ENCODE results near the gene RIOX2.

RIOX2 gene

GRCh38 chr3:97999994-98000393 is 27.8 kb upstream of the RIOX2 start:
- Histone ChIP-seq H3K36me3 (replicated peaks; ENCODE audit: insufficient read depth, low read length) (no peaks in the 10 kb centered on the region), H3K9ac (ENCODE audit: low read length) (no peak overlapping the region), H3K4me2 (ENCODE audit: low read depth, low read length) (no peak overlapping the region), H4K20me1 (ENCODE audit: insufficient read depth, low read length) (no peaks in the 10 kb centered on the region), H3K4me3 (ENCODE audit: low read length) (no peak overlapping the region), H3K4me1 (ENCODE audit: low read length) (peaks cover 19% of the 10 kb centered on the region), H3K9me3 (replicated peaks; ENCODE audit: insufficient read depth, low read length) (no peaks in the 10 kb centered on the region), H3K27me3 (replicated peaks; ENCODE audit: insufficient read depth, low read length) (no peaks in the 10 kb centered on the region), H2AFZ (ENCODE audit: low read length) (no peak overlapping the region), H3F3A (ENCODE audit: insufficient read depth, low read length) (peaks cover 2% of the 10 kb centered on the region; the same call in 1 of the 2 replicates), H3K27ac (ENCODE audit: low read length) (no peak overlapping the region), H3K79me2 (ENCODE audit: low read length) (no peaks in the 10 kb centered on the region), H3K9me2 (replicated peaks; ENCODE audit: insufficient read depth, low read length) (no peaks in the 10 kb centered on the region)
- no peak for DNase-seq
- TF ChIP-seq, protein P1, sequence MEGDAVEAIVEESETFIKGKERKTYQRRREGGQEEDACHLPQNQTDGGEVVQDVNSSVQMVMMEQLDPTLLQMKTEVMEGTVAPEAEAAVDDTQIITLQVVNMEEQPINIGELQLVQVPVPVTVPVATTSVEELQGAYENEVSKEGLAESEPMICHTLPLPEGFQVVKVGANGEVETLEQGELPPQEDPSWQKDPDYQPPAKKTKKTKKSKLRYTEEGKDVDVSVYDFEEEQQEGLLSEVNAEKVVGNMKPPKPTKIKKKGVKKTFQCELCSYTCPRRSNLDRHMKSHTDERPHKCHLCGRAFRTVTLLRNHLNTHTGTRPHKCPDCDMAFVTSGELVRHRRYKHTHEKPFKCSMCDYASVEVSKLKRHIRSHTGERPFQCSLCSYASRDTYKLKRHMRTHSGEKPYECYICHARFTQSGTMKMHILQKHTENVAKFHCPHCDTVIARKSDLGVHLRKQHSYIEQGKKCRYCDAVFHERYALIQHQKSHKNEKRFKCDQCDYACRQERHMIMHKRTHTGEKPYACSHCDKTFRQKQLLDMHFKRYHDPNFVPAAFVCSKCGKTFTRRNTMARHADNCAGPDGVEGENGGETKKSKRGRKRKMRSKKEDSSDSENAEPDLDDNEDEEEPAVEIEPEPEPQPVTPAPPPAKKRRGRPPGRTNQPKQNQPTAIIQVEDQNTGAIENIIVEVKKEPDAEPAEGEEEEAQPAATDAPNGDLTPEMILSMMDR (IDR thresholded peaks at IDR 0.05; ENCODE audit: low read length), result no peak

DNA sequence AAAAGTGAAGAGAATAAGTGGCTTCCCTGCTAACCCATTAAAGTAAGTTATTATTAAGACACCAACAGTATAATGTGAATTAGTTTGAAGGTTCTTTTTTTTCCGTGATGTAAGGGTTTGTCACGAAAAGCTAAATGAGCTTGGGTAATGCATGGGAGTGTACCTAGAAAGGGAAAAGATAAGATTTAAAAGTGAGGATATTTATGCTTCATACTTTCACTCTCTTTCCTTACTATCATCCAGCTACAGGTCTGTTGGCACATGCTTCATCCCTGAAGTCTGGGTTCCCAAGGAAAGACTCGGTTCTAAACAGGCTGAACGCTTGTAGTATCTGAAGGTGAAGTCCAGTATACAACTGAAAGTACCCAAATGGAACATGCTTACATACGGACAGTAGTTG is 26.9 kb upstream of the RIOX2 start:
- Histone ChIP-seq H3K4me2 (ENCODE audit: low read depth, low read length) (no peak overlapping the region), H3K4me3 (ENCODE audit: low read length) (no peak overlapping the region), H3K27me3 (replicated peaks; ENCODE audit: insufficient read depth, low read length) (no peaks in the 10 kb centered on the region), H3K9me2 (replicated peaks; ENCODE audit: insufficient read depth, low read length) (no peaks in the 10 kb centered on the region), H3K27ac (ENCODE audit: low read length) (no peak overlapping the region), H3K9ac (ENCODE audit: low read length) (no peak overlapping the region), H3K36me3 (replicated peaks; ENCODE audit: insufficient read depth, low read length) (no peaks in the 10 kb centered on the region), H2AFZ (ENCODE audit: low read length) (no peak overlapping the region), H3K4me1 (ENCODE audit: low read length) (peaks cover 18% of the 10 kb centered on the region), H3F3A (ENCODE audit: insufficient read depth, low read length) (peaks cover 2% of the 10 kb centered on the region; the same call in 1 of the 2 replicates), H4K20me1 (ENCODE audit: insufficient read depth, low read length) (no peaks in the 10 kb centered on the region), H3K9me3 (replicated peaks; ENCODE audit: insufficient read depth, low read length) (no peaks in the 10 kb centered on the region), H3K79me2 (ENCODE audit: low read length) (no peaks in the 10 kb centered on the region)
- TF ChIP-seq EZH2 (optimal IDR thresholded peaks at IDR 0.05; ENCODE audit: low read depth, low read length), result no peak
- TF ChIP-seq EZH2phosphoT487 (IDR thresholded peaks at IDR 0.05; ENCODE audit: low read length), result no peak
- TF ChIP-seq, protein P1 (IDR thresholded peaks at IDR 0.05; ENCODE audit: low read length), result no peak
- no peak for DNase-seq

- no peak overlapping the region for H3K4me2 ChIP-seq (ENCODE audit: low read depth, low read length)
- H3K27me3 ChIP-seq (replicated peaks; ENCODE audit: insufficient read depth, low read length), result no peaks in the 10 kb centered on the region
- H3K9ac ChIP-seq (ENCODE audit: low read length), result no peak overlapping the region
- H3K36me3 ChIP-seq (replicated peaks; ENCODE audit: insufficient read depth, low read length), result no peaks in the 10 kb centered on the region
- no peak overlapping the region for H3K4me3 ChIP-seq (ENCODE audit: low read length)
- no peak overlapping the region for H3K27ac ChIP-seq (ENCODE audit: low read length)
- no peaks in the 10 kb centered on the region for H3F3A ChIP-seq (ENCODE audit: insufficient read depth, low read length)
- no peaks in the 10 kb centered on the region for H3K9me2 ChIP-seq (replicated peaks; ENCODE audit: insufficient read depth, low read length)
- DNase-seq, result no peak
- TF ChIP-seq EZH2phosphoT487 (IDR thresholded peaks at IDR 0.05; ENCODE audit: low read length) (no peak), EZH2 (optimal IDR thresholded peaks at IDR 0.05; ENCODE audit: low read depth, low read length) (no peak)
- TF ChIP-seq, protein P1 (IDR thresholded peaks at IDR 0.05; ENCODE audit: low read length), result no peak
- no peaks in the 10 kb centered on the region for H3K79me2 ChIP-seq (ENCODE audit: low read length)
- H4K20me1 ChIP-seq (ENCODE audit: insufficient read depth, low read length), result no peaks in the 10 kb centered on the region
- H3K4me1 ChIP-seq (ENCODE audit: low read length), result no peaks in the 10 kb centered on the region
- no peaks in the 10 kb centered on the region for H3K9me3 ChIP-seq (replicated peaks; ENCODE audit: insufficient read depth, low read length)
- no peak overlapping the region for H2AFZ ChIP-seq (ENCODE audit: low read length)
Observed at GRCh38 chr3:97996988-97997387, 24.8 kb upstream of the RIOX2 start.
